Psoas muscle (tissue), 8 donors: ENCODE results near the gene ARHGAP21. TPM values are rescaled to one million over a fixed set of nuclear protein-coding genes. Genes with fewer than 3 reads are reported as not detected.

Experiments used
- ATAC-seq, 4 donors: fragments of 200-7000 bp; cut with Tn5 transposase; one replicate each; pipeline ENCODE4 v1.9.1; 2020; ENCODE audit warnings: moderate library complexity in 3 of 4, mild to moderate bottlenecking in 2 of 4
- DNase-seq, 2 donors: peaks; one replicate each; pipeline ENCODE4 v3.0.0-alpha.2; 2020
- H3K27ac ChIP-seq: fragments of 200-600 bp; one replicate; pipeline ENCODE4 v1.8.0; 2022
- H3K27me3 ChIP-seq, 3 donors: fragments of 200-600 bp in 1 of 3; one replicate each; pipeline versions ENCODE4 v1.6.1 to v1.8.0; 2013 to 2022; ENCODE audit warnings: low read length in 2 of 3, mild to moderate bottlenecking in 2 of 3, moderate library complexity in 1 of 3; ENCODE audit not compliant: insufficient read depth in 3 of 3
- H3K36me3 ChIP-seq, 2 donors: fragments of 200-600 bp in 1 of 2; one replicate each; pipeline versions ENCODE4 v1.6.1 to v1.8.0; 2013 to 2022; ENCODE audit warnings: low read depth in 1 of 2, mild to moderate bottlenecking in 1 of 2, moderate library complexity in 1 of 2; ENCODE audit not compliant: insufficient read depth in 1 of 2
- H3K4me1 ChIP-seq: fragments of 200-600 bp; one replicate; pipeline ENCODE4 v1.8.0; 2022
- H3K4me3 ChIP-seq: fragments of 200-600 bp; one replicate; pipeline ENCODE4 v1.8.0; 2022; ENCODE audit warnings: mild to moderate bottlenecking
- H3K9me3 ChIP-seq: fragments of 200-600 bp; one replicate; pipeline ENCODE4 v1.8.0; 2022
- WGBS, 3 donors: extraction: QIAGEN DNeasy Blood & Tissue Kit; methylation state at CpG; one replicate each; pipeline versions ENCODE4 v1.1.6 to v1.1.7; 2013; 5-methylcytosine and 5-hydroxymethylcytosine counted together
- intact Hi-C, 2 donors: fragments of 100-400 bp; cut with DNase I; formaldehyde crosslinking; loops; one replicate each; pipeline versions ENCODE4 v1.11.0 to v1.14.2; 2022
- polyA plus RNA-seq, 3 donors: library from polyadenylated mRNA; stranded (reverse); fragments of 200-250 nt; gene quantifications; one replicate each; pipeline ENCODE4 v1.2.3, GENCODE V29; 2013
- total RNA-seq, 4 donors: library from RNA; stranded (reverse); fragmentation: NEBNext Ultra II Directional in 2 of 4; extraction: Animal tissue kit (Norgen Biotek cat#: 25700) in 2 of 4; gene quantifications; one replicate each; pipeline versions ENCODE4 v1.2.1 to v1.2.4, GENCODE V29; 2021 to 2023
- TF ChIP-seq, protein P1 (sequence below): fragments of 200-600 bp; IDR thresholded peaks from one replicate; pipeline ENCODE4 v1.8.0; 2022; ENCODE audit warnings: antibody characterized with exemption
- donor health status: healthy with polysubstance abuse.
- donor health status: DM: no; HTN: no; CAD: no; lungs with moderate emphysema.
- donor health status: Bipolar disorder and iron deficiency.
- donor health status: healthy.
- donor health status: DM: yes; HTN: yes; CAD: no.
- donor health status: DM: no; HTN: no; CAD: no.
- donor health status: DM: no; HTN: no; CAD: no.
- donor health status: DM: yes; HTN: yes; CAD: no.

The ARHGAP21 gene
- total and polyA plus RNA-seq, 7 donors: 16.1 to 44.7 (median 34.2) TPM

GRCh38 chr10:24590697-24591457 lies 132.8 kb downstream of the ARHGAP21 start:
- H3K27ac ChIP-seq: peak overlapping the region; percentile 26
- intact Hi-C loops: no loop called here
- H3K4me3 ChIP-seq: no peak overlapping the region
- peak; percentile 83 to 95 (median 87) for ATAC-seq
- DNase-seq: no peak
- H3K9me3 ChIP-seq: no peaks in the 10 kb centered on the region
- TF ChIP-seq, protein P1, sequence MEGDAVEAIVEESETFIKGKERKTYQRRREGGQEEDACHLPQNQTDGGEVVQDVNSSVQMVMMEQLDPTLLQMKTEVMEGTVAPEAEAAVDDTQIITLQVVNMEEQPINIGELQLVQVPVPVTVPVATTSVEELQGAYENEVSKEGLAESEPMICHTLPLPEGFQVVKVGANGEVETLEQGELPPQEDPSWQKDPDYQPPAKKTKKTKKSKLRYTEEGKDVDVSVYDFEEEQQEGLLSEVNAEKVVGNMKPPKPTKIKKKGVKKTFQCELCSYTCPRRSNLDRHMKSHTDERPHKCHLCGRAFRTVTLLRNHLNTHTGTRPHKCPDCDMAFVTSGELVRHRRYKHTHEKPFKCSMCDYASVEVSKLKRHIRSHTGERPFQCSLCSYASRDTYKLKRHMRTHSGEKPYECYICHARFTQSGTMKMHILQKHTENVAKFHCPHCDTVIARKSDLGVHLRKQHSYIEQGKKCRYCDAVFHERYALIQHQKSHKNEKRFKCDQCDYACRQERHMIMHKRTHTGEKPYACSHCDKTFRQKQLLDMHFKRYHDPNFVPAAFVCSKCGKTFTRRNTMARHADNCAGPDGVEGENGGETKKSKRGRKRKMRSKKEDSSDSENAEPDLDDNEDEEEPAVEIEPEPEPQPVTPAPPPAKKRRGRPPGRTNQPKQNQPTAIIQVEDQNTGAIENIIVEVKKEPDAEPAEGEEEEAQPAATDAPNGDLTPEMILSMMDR: no peak
- peaks cover 4% of the 10 kb centered on the region for H3K4me1 ChIP-seq
- peaks cover 3 to 99% of the 10 kb centered on the region in 2 donors for H3K36me3 ChIP-seq
- H3K27me3 ChIP-seq: no peaks in the 10 kb centered on the region

- TF ChIP-seq, protein P1: no peak
- ATAC-seq (no peak), DNase-seq (no peak)
- intact Hi-C loops: no loop called here
- Histone ChIP-seq H3K4me3 (no peak overlapping the region), H3K4me1 (peaks cover 4% of the 10 kb centered on the region), H3K27ac (no peak overlapping the region), H3K27me3 (no peaks in the 10 kb centered on the region), H3K9me3 (no peaks in the 10 kb centered on the region), H3K36me3 (peaks cover 3 to 97% of the 10 kb centered on the region in 2 donors)
- WGBS, 3 donors: 97 to 99% (median 98%) methylated on average over 2 of the region's 2 CpGs
These were observed 134.4 kb downstream of the ARHGAP21 start for GRCh38 chr10:24589265-24589664.

GRCh38 chr10:24579906-24580305 lies 143.8 kb downstream of the ARHGAP21 start:
- Histone ChIP-seq H3K27ac (no peak overlapping the region), H3K27me3 (no peaks in the 10 kb centered on the region), H3K9me3 (no peaks in the 10 kb centered on the region), H3K4me1 (no peaks in the 10 kb centered on the region), H3K36me3 (peaks cover 0 to 24% of the 10 kb centered on the region in 2 donors), H3K4me3 (no peak overlapping the region)
- intact Hi-C loops: no loop called here
- WGBS, 3 donors: 55 to 61% (median 61%) methylated on average over 4 of the region's 4 CpGs
- no peak for ATAC-seq
- no peak for DNase-seq
- TF ChIP-seq, protein P1: no peak

- H3K36me3 ChIP-seq: peaks cover 0 to 19% of the 10 kb centered on the region in 2 donors
- H3K4me1 ChIP-seq: no peaks in the 10 kb centered on the region
- DNase-seq (no peak), ATAC-seq (no peak)
- WGBS, 3 donors: 96 to 100% (median 97%) methylated on average over 1 of the region's 1 CpG
- H3K27ac ChIP-seq: no peak overlapping the region
- H3K4me3 ChIP-seq: no peak overlapping the region
- H3K9me3 ChIP-seq: no peaks in the 10 kb centered on the region
- intact Hi-C loops: no loop called here
- TF ChIP-seq, protein P1: no peak
- H3K27me3 ChIP-seq: no peaks in the 10 kb centered on the region
These were observed 144.2 kb downstream of the ARHGAP21 start for GRCh38 chr10:24579448-24579847.
